Adrenal gland (tissue), 12 donors: ENCODE data around the gene NBAS. TPM values are rescaled to one million over a fixed set of nuclear protein-coding genes. Genes with fewer than 3 reads are reported as not detected.
A peak's percentile ranks its signal among the peaks of the same experiment; 100 is the strongest.

ENCODE experiments used
- DNase-seq, 7 donors: peaks; one replicate each; pipeline ENCODE4 v3.0.0-alpha.2; 2019 to 2020
- H3K27ac ChIP-seq, 5 donors: fragments of 200-600 bp; sonication (generic) in 4 of 5; 1 replicate in 3 of 5; 2 replicates in 2 of 5; pipeline versions ENCODE4 v1.5.1 to v1.8.0; 2016 to 2020; ENCODE audit warnings: mild to moderate bottlenecking in 1 of 5
- H3K27me3 ChIP-seq: fragments of 200-600 bp; 2 replicates; pipeline ENCODE4 v1.8.0; 2021
- H3K36me3 ChIP-seq, 2 donors: fragments of 200-600 bp; replicated peaks in 1 of 2; 1 replicate in 1 of 2; 2 replicates in 1 of 2; pipeline versions ENCODE4 v1.5.1 to v1.8.0; 2018 to 2022
- H3K4me1 ChIP-seq, 2 donors: fragments of 200-600 bp; replicated peaks in 1 of 2; 1 replicate in 1 of 2; 2 replicates in 1 of 2; pipeline versions ENCODE4 v1.5.1 to v1.8.0; 2018 to 2021
- H3K4me3 ChIP-seq, 4 donors: fragments of 200-600 bp; sonication (generic) in 3 of 4; one replicate each; pipeline ENCODE4 v1.5.1; 2016 to 2018
- H3K9me3 ChIP-seq, 3 donors: fragments of 200-600 bp; sonication (generic) in 1 of 3; replicated peaks in 1 of 3; 1 replicate in 2 of 3; 2 replicates in 1 of 3; pipeline versions ENCODE4 v1.5.1 to v1.8.0; 2016 to 2021
- CTCF ChIP-seq, 6 experiments: fragments of 450-650 bp in 4 of 6; fragments of 200-600 bp in 2 of 6; sonication (generic) in 1 of 6; IDR thresholded peaks; 1 replicate in 5 of 6; 2 replicates in 1 of 6; pipeline versions ENCODE4 v1.5.1 to v1.8.0; 2016 to 2021; ENCODE audit warnings: antibody characterized with exemption in 6 of 6, mild to moderate bottlenecking in 2 of 6, moderate library complexity in 1 of 6
- POLR2A ChIP-seq, 2 donors: fragments of 450-650 bp; IDR thresholded peaks; one replicate each; pipeline ENCODE4 v1.6.1; 2017; ENCODE audit warnings: antibody characterized with exemption in 2 of 2, mild to moderate bottlenecking in 2 of 2, moderate library complexity in 1 of 2
- WGBS, 4 donors: extraction: QIAGEN DNeasy Blood & Tissue Kit in 2 of 4; methylation state at CpG; one replicate each; pipeline versions ENCODE4 v1.1.5 to v1.1.7; 2013 to 2017; 5-methylcytosine and 5-hydroxymethylcytosine counted together
- intact Hi-C, 2 donors: fragments of 100-400 bp; cut with DNase I; formaldehyde crosslinking; loops; one replicate each; pipeline versions ENCODE4 v1.14.1 to v1.15.0; 2022 to 2023
- polyA plus RNA-seq, 3 donors: library from polyadenylated mRNA; stranded (reverse); fragments of 200-250 nt in 2 of 3; fragments of 350-450 nt in 1 of 3; fragmentation: Illumina TruSeq in 1 of 3; extraction: RNeasy Lipid Tissue Mini Kit (QIAGEN cat#74804) in 1 of 3; gene quantifications; one replicate each; pipeline ENCODE4 v1.2.3, GENCODE V29; 2013 to 2014
- total RNA-seq, 9 donors: library from RNA; depleted of rRNA in 4 of 9; stranded (reverse); fragments of >200 nt in 4 of 9; fragments of 120-200 nt in 1 of 9; fragmentation: NEBNext Ultra II Directional in 1 of 9; extraction: Animal tissue kit (Norgen Biotek cat#: 25700) in 1 of 9; gene quantifications; one replicate each; pipeline versions ENCODE4 v1.1.0 to v1.2.4, GENCODE V29; 2013 to 2023
- donor health status: healthy with polysubstance abuse.
- donor health status: Bipolar disorder and iron deficiency.
- donor health status: DM: yes; HTN: yes; CAD: no.
- donor health status: DM: no; HTN: no; CAD: no.
- donor health status: DM: no; HTN: no; CAD: no.
- donor health status: DM: yes; HTN: yes; CAD: no.

The NBAS gene
- total and polyA plus RNA-seq, 12 donors, result 22.0 to 62.4 (median 46.2) TPM

DNA sequence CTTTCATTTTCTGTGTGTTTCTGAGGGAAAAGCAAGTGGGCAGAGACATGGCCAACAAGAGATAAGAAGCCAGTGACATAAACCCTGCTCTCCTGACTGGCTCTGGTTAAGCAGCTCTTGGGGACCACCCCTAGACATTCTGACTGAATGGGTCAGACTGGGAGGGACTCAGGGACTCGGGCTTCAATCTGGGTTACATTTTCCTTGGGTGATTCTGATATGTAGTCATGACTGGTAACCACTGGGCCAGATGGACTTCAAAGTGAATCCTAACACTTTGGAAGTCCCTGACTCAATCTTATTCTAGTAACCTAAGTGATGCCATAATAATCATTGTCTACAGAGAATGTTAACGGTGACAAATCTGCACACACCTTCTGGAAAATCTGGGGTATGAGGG, 397.8 kb downstream of the NBAS start:
- 68 to 77% (median 72%) methylated on average over 2 of the region's 2 CpGs for WGBS, 4 donors
- DNase-seq, result no peak
- Histone ChIP-seq H3K9me3 (no peaks in the 10 kb centered on the region), H3K4me1 (peaks cover 0 to 4% of the 10 kb centered on the region in 2 donors), H3K4me3 (no peak overlapping the region), H3K27me3 (no peaks in the 10 kb centered on the region), H3K27ac (no peak overlapping the region), H3K36me3 (no peaks in the 10 kb centered on the region)
- TF ChIP-seq CTCF (IDR thresholded peaks at IDR 0.05) (no peak), POLR2A (IDR thresholded peaks at IDR 0.05) (no peak)
- intact Hi-C loops, result no loop called here

DNA sequence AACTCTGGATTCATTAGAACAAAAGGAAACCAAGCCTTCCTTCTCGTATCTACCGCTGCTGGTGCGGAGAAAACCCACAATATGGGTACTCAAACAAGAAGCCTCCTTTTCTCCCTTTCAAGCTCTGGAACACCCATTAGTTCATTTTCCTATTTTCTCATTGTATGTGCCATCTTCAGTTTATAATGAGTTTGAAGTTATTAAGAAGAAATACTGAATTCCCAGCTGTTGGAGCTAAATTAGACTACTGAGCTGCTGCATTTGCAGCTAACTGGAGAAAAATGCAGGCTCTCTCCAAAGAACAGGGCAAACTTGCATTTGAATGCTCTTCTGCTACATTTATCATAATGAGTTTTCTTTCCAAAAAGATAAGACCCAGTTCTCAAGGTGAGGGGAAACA, 398.5 kb downstream of the NBAS start:
- 92 to 98% (median 95%) methylated on average over 3 of the region's 3 CpGs for WGBS, 4 donors
- no peak overlapping the region for H3K27ac ChIP-seq
- TF ChIP-seq CTCF (IDR thresholded peaks at IDR 0.05) (no peak), POLR2A (IDR thresholded peaks at IDR 0.05) (no peak)
- no peaks in the 10 kb centered on the region for H3K9me3 ChIP-seq
- H3K4me1 ChIP-seq, result peaks cover 0 to 4% of the 10 kb centered on the region in 2 donors
- no peaks in the 10 kb centered on the region for H3K36me3 ChIP-seq
- DNase-seq, result no peak
- H3K4me3 ChIP-seq, result no peak overlapping the region
- intact Hi-C loops, result no loop called here
- H3K27me3 ChIP-seq, result no peaks in the 10 kb centered on the region

DNA sequence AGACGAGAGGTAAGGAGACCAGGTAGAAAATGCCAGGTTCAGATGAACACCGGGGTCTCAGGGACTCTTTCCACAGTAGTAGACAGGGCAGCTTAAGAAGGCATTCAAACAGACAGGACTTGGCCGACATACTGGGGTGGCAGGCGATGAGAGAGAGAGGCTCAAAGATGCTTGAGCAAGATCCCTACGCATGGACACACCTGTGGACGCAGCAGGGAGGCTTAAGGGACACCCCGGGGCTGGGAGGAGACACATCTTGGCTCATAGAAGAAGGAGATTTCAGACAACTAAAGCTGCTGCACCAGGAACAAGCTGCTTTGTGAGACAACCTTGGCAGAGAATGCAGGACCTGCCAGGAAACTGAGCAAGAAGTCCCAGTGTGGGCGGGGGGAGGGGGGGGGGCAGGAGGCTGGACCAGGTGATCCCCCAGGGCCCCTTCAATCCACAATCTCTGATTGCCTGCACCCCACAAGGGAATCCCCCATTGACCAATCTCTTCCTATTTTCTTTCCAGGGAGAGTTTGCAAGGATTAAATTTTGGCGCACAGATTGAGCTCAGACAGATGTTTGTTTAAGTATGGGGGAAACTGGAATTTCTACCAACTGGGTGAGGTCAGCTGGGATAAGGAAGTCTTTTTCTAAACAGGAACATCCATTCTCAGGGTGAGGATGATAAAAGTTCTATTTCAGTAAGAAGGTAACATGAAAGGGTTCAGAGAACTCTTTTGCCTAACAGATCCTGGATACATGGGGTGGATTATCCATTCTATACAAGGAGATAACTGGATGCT, 400.7 kb downstream of the NBAS start:
- no peaks in the 10 kb centered on the region for H3K9me3 ChIP-seq
- intact Hi-C loops, result no loop called here
- no peaks in the 10 kb centered on the region for H3K36me3 ChIP-seq
- WGBS, 4 donors, result 73 to 89% (median 86%) methylated on average over 9 of the region's 9 CpGs
- H3K27me3 ChIP-seq, result no peaks in the 10 kb centered on the region
- TF ChIP-seq POLR2A (IDR thresholded peaks at IDR 0.05) (no peak), CTCF (IDR thresholded peaks at IDR 0.05) (no peak)
- no peak overlapping the region for H3K27ac ChIP-seq
- H3K4me1 ChIP-seq, result peaks cover 0 to 4% of the 10 kb centered on the region in 2 donors
- no peak for DNase-seq
- H3K4me3 ChIP-seq, result no peak overlapping the region

GRCh38 chr2:15159751-15160177, 401.4 kb downstream of the NBAS start:
- intact Hi-C loops, result no loop called here
- Histone ChIP-seq H3K4me1 (peaks cover 0 to 4% of the 10 kb centered on the region in 2 donors), H3K27me3 (no peaks in the 10 kb centered on the region), H3K4me3 (no peak overlapping the region), H3K36me3 (no peaks in the 10 kb centered on the region), H3K9me3 (no peaks in the 10 kb centered on the region), H3K27ac (no peak overlapping the region)
- TF ChIP-seq CTCF (IDR thresholded peaks at IDR 0.05), result peak; percentile 17 to 58 (median 36)
- no peak for TF ChIP-seq POLR2A (IDR thresholded peaks at IDR 0.05)
- peak in 3 of 7 donors; percentile 13 to 31 (median 23) for DNase-seq
- 32 to 50% (median 46%) methylated on average over 3 of the region's 3 CpGs for WGBS, 4 donors
